ENCODE data around the gene FAM25G.
"Not testable (repeated sequence)": the region's sequence is repeated elsewhere in the genome, so short reads cannot be mapped to it uniquely, and the experiment has no call there.

DNA sequence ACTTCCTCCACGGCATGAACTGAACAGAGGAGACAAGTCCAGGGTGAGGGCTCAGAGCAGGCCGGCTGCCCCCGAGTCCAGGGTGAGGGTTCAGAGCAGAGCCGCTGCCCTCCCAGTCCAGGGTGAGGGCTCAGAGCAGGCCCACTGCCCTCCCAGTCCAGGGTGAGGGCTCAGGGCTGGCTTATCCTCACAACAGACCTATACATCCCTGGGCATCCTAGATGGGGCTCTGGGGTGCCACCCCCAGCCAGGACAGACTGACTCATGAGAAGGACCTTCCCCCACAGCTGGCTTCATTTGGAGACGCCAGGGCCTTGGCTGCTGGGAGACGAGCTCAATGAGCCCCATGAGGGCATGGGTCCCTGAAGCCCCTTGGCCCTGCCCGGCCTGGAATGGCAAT lies 1.9 kb downstream of the FAM25G start:
- not testable (repeated sequence) for TF ChIP-seq CTCF, POLR2A (IDR thresholded peaks at IDR 0.05)
